H1 (cell line): ENCODE measurements around the gene ITM2A. TPM values are rescaled to one million over a fixed set of nuclear protein-coding genes. Genes with fewer than 3 reads are reported as not detected.

Source experiments
- CEBPB ChIP-seq: IDR thresholded peaks from 2 replicates; pipeline ENCODE4 v1.6.1; 2012; ENCODE audit warnings: low read depth, low read length
- CHD7 ChIP-seq: fragments of 300-600 bp; sonication (generic); IDR thresholded peaks from 2 replicates; pipeline ENCODE4 v1.7.1; 2012; ENCODE audit warnings: low read length, moderate library complexity, mild to moderate bottlenecking, inconsistent platforms; ENCODE audit not compliant: insufficient replicate concordance
- GTF2F1 ChIP-seq: IDR thresholded peaks from 2 replicates; pipeline ENCODE4 v1.6.1; 2012; ENCODE audit warnings: low read depth, low read length, improper control_type of control experiment, borderline replicate concordance
- POLR2A ChIP-seq, 2 experiments: IDR thresholded peaks; 1 replicate in 1 of 2; 2 replicates in 1 of 2; pipeline ENCODE4 v1.6.1; 2011; ENCODE audit warnings: low read depth in 2 of 2, low read length in 2 of 2, mild to moderate bottlenecking in 2 of 2; ENCODE audit errors: control extremely low read depth in 1 of 2
- TAF1 ChIP-seq: IDR thresholded peaks from 2 replicates; pipeline ENCODE4 v1.6.1; 2011; ENCODE audit warnings: mild to moderate bottlenecking, low read depth, low read length
- polyA plus RNA-seq, 7 experiments: library from polyadenylated mRNA; depleted of rRNA in 3 of 7; stranded (reverse) in 5 of 7; unstranded in 2 of 7; fragments of >200 nt in 5 of 7; fragments of 200-250 nt in 2 of 7; gene quantifications; 1 replicate in 5 of 7; 2 replicates in 1 of 7; 4 replicates in 1 of 7; pipeline versions ENCODE4 v1.2.1 to v1.2.3, GENCODE V29; 2011 to 2013; ENCODE audit warnings: missing spikeins in 2 of 7, mixed read lengths in 2 of 7
- total RNA-seq: library from RNA; stranded (reverse); fragmentation: NEBNext Ultra II Directional; extraction: Animal tissue kit (Norgen Biotek cat#: 25700); gene quantifications from 2 replicates; pipeline ENCODE4 v1.2.1, GENCODE V29; 2021

ITM2A gene
- total and polyA plus RNA-seq, 2 of the 8 experiments (the other 6 are each of a cell fraction or from before 2014, with no cell fraction given), result 35.7 to 52.0 TPM

DNA sequence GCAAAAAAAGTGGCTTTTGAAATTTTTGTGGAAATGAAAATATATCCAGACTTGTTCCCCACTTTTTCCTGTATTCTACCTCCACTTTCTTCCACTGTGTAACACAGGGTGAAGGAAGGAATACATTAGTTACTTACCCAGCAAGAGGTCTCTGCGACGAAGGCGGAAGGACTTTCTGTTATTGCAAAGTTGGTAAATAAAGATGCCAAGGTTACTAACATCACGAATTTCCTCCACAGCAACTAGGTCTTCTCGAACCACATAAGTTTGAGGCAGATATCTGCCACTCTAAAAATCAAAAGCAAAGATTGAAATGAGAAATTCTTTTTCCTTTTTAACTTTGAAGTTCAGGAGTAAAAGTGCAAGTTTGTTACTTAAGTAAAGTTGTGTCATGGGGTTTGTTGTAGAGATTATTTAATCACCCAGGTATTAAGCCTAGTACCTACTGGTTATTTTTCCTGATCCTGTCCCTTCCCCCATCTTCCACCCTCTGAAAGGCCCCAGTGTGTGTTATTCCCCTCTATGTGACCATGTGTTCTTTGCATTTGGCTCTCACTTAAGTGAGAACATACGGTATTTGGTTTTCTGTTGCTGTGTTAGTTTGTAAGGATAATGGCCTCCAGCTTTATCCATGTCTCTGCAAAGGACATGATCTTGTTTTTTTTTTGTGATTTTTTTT lies 5.8 kb downstream of the ITM2A start (continued):
- no peak for TF ChIP-seq CHD7
- no peak for TF ChIP-seq POLR2A (IDR thresholded peaks at IDR 0.05; ENCODE audit: control extremely low read depth in 1 of 2, low read depth in 2 of 2, low read length in 2 of 2)
- TF ChIP-seq CEBPB, result no peak
- TF ChIP-seq GTF2F1, result no peak
- no peak for TF ChIP-seq TAF1
